DND-41 (cell line): Measurements from ENCODE around the gene ANXA3.

Experiments
- ATAC-seq: fragments of 200-7000 bp; cut with Tn5 transposase; 3 replicates; pipeline ENCODE4 v1.9.1; 2021; ENCODE audit warnings: low read depth; ENCODE audit not compliant: insufficient read depth
- DNase-seq: peaks from one replicate; pipeline ENCODE4 v3.0.0-alpha.2; 2020
- H2AFZ ChIP-seq: 2 replicates; pipeline ENCODE4 v1.6.0; 2012; ENCODE audit warnings: low read depth, low read length
- H3K27ac ChIP-seq: 2 replicates; pipeline ENCODE4 v1.5.1; 2012; ENCODE audit warnings: low read length, inconsistent platforms
- H3K27me3 ChIP-seq: fragments of 200-600 bp; sonication (generic); 2 replicates; pipeline ENCODE4 v1.6.0; 2012; ENCODE audit warnings: low read length, mild to moderate bottlenecking, inconsistent platforms; ENCODE audit not compliant: insufficient read depth, poor library complexity
- H3K36me3 ChIP-seq: 2 replicates; pipeline ENCODE4 v1.5.1; 2012; ENCODE audit warnings: low read length, inconsistent platforms; ENCODE audit not compliant: insufficient read depth
- H3K4me1 ChIP-seq: 2 replicates; pipeline ENCODE4 v1.5.1; 2012; ENCODE audit warnings: mild to moderate bottlenecking, low read length; ENCODE audit not compliant: insufficient read depth
- H3K4me2 ChIP-seq: 2 replicates; pipeline ENCODE4 v1.6.0; 2012; ENCODE audit warnings: mild to moderate bottlenecking, moderate library complexity, low read length, inconsistent platforms; ENCODE audit not compliant: insufficient read depth
- H3K4me3 ChIP-seq, 2 experiments: fragments of 200-600 bp in 1 of 2; shearing (Covaris generic) in 1 of 2; 2 replicates each; pipeline ENCODE4 v1.5.1; 2012 to 2016; ENCODE audit warnings: inconsistent platforms in 2 of 2, low read length in 2 of 2, mild to moderate bottlenecking in 2 of 2, low read depth in 1 of 2, moderate library complexity in 1 of 2
- H3K79me2 ChIP-seq: 2 replicates; pipeline ENCODE4 v1.6.0; 2012; ENCODE audit warnings: low read length, inconsistent platforms; ENCODE audit not compliant: insufficient read depth
- H3K9ac ChIP-seq: 2 replicates; pipeline ENCODE4 v1.6.0; 2012; ENCODE audit warnings: low read depth, mild to moderate bottlenecking, inconsistent platforms, low read length, moderate library complexity
- H3K9me3 ChIP-seq: 2 replicates; pipeline ENCODE4 v1.5.1; 2012; ENCODE audit warnings: low read length, moderate library complexity, mild to moderate bottlenecking, inconsistent platforms; ENCODE audit not compliant: insufficient read depth, severe bottlenecking
- H4K20me1 ChIP-seq: 2 replicates; pipeline ENCODE4 v1.6.0; 2012; ENCODE audit warnings: low read length; ENCODE audit not compliant: insufficient read depth
- CTCF ChIP-seq: IDR thresholded peaks from 2 replicates; pipeline ENCODE4 v1.5.1; 2012; ENCODE audit warnings: borderline replicate concordance, low read length, moderate library complexity, mild to moderate bottlenecking; ENCODE audit not compliant: poor library complexity, severe bottlenecking; ENCODE audit errors: extremely low read depth
- EZH2 ChIP-seq: IDR thresholded peaks from 3 replicates; pipeline ENCODE4 v1.6.1; 2012; ENCODE audit warnings: borderline replicate concordance, low read depth, mild to moderate bottlenecking, moderate library complexity, low read length, inconsistent platforms; ENCODE audit not compliant: severe bottlenecking

The ANXA3 gene

GRCh38 chr4:78640714-78641113, 89.1 kb downstream of the ANXA3 start:
- no peak overlapping the region for H3K4me3 ChIP-seq
- ATAC-seq (no peak), DNase-seq (no peak)
- H3K4me1 ChIP-seq, result peaks cover 11% of the 10 kb centered on the region
- no peaks in the 10 kb centered on the region for H4K20me1 ChIP-seq
- no peak overlapping the region for H2AFZ ChIP-seq
- TF ChIP-seq EZH2 (no peak), CTCF (no peak)
- no peak overlapping the region for H3K27ac ChIP-seq
- H3K27me3 ChIP-seq, result no peaks in the 10 kb centered on the region
- H3K9ac ChIP-seq, result no peak overlapping the region
- no peaks in the 10 kb centered on the region for H3K79me2 ChIP-seq
- no peaks in the 10 kb centered on the region for H3K9me3 ChIP-seq
- H3K4me2 ChIP-seq, result no peak overlapping the region
- no peaks in the 10 kb centered on the region for H3K36me3 ChIP-seq

GRCh38 chr4:78642934-78643333, 91.4 kb downstream of the ANXA3 start:
- Histone ChIP-seq H3K4me2 (no peak overlapping the region), H3K79me2 (no peaks in the 10 kb centered on the region), H3K9me3 (no peaks in the 10 kb centered on the region), H3K36me3 (no peaks in the 10 kb centered on the region), H3K4me1 (peaks cover 11% of the 10 kb centered on the region), H3K27ac (no peak overlapping the region), H4K20me1 (no peaks in the 10 kb centered on the region), H2AFZ (no peak overlapping the region), H3K9ac (no peak overlapping the region), H3K4me3 (no peak overlapping the region), H3K27me3 (no peaks in the 10 kb centered on the region)
- TF ChIP-seq CTCF, result no peak
- no peak for TF ChIP-seq EZH2
- ATAC-seq (no peak), DNase-seq (no peak)

- Histone ChIP-seq H3K27me3 (no peaks in the 10 kb centered on the region), H3K4me3 (no peak overlapping the region), H4K20me1 (no peaks in the 10 kb centered on the region), H3K27ac (no peak overlapping the region), H3K36me3 (no peaks in the 10 kb centered on the region), H3K9me3 (no peaks in the 10 kb centered on the region), H3K9ac (no peak overlapping the region), H3K4me1 (no peaks in the 10 kb centered on the region), H3K4me2 (no peak overlapping the region), H3K79me2 (no peaks in the 10 kb centered on the region), H2AFZ (no peak overlapping the region)
- TF ChIP-seq EZH2 (no peak), CTCF (no peak)
- ATAC-seq (no peak), DNase-seq (no peak)
These were observed 92.6 kb downstream of the ANXA3 start for GRCh38 chr4:78644063-78644691.

GRCh38 chr4:78644744-78645330, 93.3 kb downstream of the ANXA3 start:
- Histone ChIP-seq H2AFZ (no peak overlapping the region), H3K4me1 (no peaks in the 10 kb centered on the region), H3K79me2 (no peaks in the 10 kb centered on the region), H3K4me3 (no peak overlapping the region), H3K4me2 (no peak overlapping the region), H3K36me3 (no peaks in the 10 kb centered on the region), H4K20me1 (no peaks in the 10 kb centered on the region), H3K27me3 (no peaks in the 10 kb centered on the region), H3K9me3 (no peaks in the 10 kb centered on the region), H3K9ac (no peak overlapping the region), H3K27ac (no peak overlapping the region)
- DNase-seq, result peak; percentile 56
- peak; percentile 93 for ATAC-seq
- TF ChIP-seq EZH2, result no peak
- TF ChIP-seq CTCF, result peak; percentile 80
